ENCODE measurements around the gene LMF1.

DNA sequence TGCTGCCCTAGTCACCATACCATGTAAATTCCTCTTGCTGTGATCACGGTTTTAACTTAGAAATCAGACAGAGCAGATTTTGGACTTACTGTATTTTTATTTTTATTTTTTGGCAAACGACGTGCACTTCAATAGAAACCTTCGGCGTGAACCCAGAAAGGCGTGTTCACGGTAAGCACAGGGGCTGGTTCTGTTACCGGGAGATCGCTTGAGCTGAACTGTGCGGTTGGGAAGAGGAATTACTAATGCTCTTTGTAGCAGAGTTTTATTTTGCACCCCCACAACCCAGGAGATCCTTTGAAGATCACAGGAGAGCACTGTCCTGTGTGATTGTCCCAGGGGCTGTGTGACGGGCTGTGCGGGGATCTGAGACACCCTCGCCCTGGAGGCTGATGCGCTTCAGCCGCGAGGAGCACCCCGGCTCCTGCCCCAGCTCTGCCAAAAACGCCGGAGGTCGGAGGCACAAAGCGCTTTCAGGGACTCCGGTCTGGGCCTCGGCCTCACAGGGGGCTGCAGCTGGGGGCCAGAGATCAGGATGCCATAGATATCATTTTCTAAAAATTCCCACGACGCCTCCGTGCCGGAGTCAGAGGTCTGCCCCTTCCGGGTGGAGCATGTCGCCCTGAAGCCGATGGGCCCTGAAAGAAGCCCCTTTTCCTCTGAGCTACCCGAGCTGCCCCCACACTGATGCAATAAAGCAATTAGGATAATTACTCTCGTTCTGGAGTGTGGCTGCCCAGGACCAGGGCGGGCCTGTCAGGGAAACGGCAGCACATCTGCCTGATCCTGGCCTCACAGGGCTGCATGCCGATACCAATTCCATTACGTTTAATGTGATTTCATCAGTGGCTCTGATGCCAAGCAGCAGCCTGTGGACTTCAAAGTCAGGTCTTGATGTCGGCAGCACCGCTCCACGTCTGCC is 71.8 kb downstream of the LMF1 start:
- no peak for TF ChIP-seq CTCF (IDR thresholded peaks at IDR 0.05; ENCODE audit: control extremely low read depth in 1 of 3, insufficient read depth in 1 of 3, low read depth in 1 of 3, low read length in 3 of 3)
- no peak for TF ChIP-seq EGR1 (IDR thresholded peaks at IDR 0.05; ENCODE audit: borderline replicate concordance, low read depth, low read length)
- no peak for TF ChIP-seq CREB1 (IDR thresholded peaks at IDR 0.05)
- TF ChIP-seq POLR2AphosphoS5 (IDR thresholded peaks at IDR 0.05; ENCODE audit: low read depth, low read length): no peak
- TF ChIP-seq EZH2 (IDR thresholded peaks at IDR 0.05; ENCODE audit: low read depth, low read length, severe bottlenecking): no peak
- TF ChIP-seq MAX (IDR thresholded peaks at IDR 0.05): no peak
- TF ChIP-seq RAD21 (IDR thresholded peaks at IDR 0.05 in 1 of 2, conservative IDR thresholded peaks at IDR 0.05 in 1 of 2; ENCODE audit: low read depth in 2 of 2, low read length in 2 of 2): no peak
- no peak for TF ChIP-seq MAFK (IDR thresholded peaks at IDR 0.05; ENCODE audit: low read depth, low read length)
- no peak for TF ChIP-seq BRCA1 (IDR thresholded peaks at IDR 0.05; ENCODE audit: low read depth, low read length)
- no peak for TF ChIP-seq CHD2 (IDR thresholded peaks at IDR 0.05; ENCODE audit: low read length)
- no peak for TF ChIP-seq EP300 (IDR thresholded peaks at IDR 0.05; ENCODE audit: borderline replicate concordance in 1 of 2, low read depth in 2 of 2, low read length in 2 of 2)
- TF ChIP-seq YY1 (IDR thresholded peaks at IDR 0.05; ENCODE audit: low read depth, low read length): no peak
- TF ChIP-seq POU5F1 (IDR thresholded peaks at IDR 0.05; ENCODE audit: low read depth, low read length): no peak
- no peak for TF ChIP-seq CEBPB (IDR thresholded peaks at IDR 0.05; ENCODE audit: low read depth, low read length)

Measured in H1 (cell line).